ENCODE measurements around the gene ZNHIT6. TPM values are rescaled to one million over a fixed set of nuclear protein-coding genes. Genes with fewer than 3 reads are reported as not detected.

ZNHIT6 gene
- total RNA-seq, 1 donor from 2014 or later, result 19.9 TPM

DNA sequence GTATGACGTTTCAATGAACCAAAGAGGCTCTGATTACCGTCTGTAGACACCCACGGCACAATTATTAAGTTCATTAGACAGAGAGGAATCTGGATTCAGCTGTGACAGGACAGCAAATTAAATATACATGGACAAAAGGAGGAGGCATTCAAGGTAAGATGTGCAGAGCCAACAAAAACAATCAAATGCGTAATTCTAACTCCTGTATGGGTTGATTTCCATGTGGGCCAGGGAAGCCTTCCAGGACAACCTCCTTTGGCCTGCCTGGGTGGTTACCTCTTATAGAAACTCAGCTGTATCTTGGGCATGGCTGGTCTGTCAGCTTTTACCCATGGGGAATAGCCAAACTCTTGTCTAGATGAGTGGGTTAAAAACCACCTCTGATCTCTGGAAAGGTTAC, 83.9 kb downstream of the ZNHIT6 start:
- H3K27ac Mint-ChIP-seq (ENCODE audit: unreplicated experiment), result no peak overlapping the region
- DNase-seq (ENCODE audit: low read depth, low spot score), result no peak
- peaks cover 23% of the 10 kb centered on the region for H3K9me3 Mint-ChIP-seq
- peaks cover 8% of the 10 kb centered on the region for H3K4me1 Mint-ChIP-seq
- TF ChIP-seq, protein P1, sequence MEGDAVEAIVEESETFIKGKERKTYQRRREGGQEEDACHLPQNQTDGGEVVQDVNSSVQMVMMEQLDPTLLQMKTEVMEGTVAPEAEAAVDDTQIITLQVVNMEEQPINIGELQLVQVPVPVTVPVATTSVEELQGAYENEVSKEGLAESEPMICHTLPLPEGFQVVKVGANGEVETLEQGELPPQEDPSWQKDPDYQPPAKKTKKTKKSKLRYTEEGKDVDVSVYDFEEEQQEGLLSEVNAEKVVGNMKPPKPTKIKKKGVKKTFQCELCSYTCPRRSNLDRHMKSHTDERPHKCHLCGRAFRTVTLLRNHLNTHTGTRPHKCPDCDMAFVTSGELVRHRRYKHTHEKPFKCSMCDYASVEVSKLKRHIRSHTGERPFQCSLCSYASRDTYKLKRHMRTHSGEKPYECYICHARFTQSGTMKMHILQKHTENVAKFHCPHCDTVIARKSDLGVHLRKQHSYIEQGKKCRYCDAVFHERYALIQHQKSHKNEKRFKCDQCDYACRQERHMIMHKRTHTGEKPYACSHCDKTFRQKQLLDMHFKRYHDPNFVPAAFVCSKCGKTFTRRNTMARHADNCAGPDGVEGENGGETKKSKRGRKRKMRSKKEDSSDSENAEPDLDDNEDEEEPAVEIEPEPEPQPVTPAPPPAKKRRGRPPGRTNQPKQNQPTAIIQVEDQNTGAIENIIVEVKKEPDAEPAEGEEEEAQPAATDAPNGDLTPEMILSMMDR (conservative IDR thresholded peaks at IDR 0.05), result no peak
- H3K27me3 Mint-ChIP-seq (ENCODE audit: low read depth), result no peaks in the 10 kb centered on the region
- H3K36me3 Mint-ChIP-seq (ENCODE audit: low read depth), result peaks cover 35% of the 10 kb centered on the region
- no peak overlapping the region for H3K4me3 Mint-ChIP-seq

DNA sequence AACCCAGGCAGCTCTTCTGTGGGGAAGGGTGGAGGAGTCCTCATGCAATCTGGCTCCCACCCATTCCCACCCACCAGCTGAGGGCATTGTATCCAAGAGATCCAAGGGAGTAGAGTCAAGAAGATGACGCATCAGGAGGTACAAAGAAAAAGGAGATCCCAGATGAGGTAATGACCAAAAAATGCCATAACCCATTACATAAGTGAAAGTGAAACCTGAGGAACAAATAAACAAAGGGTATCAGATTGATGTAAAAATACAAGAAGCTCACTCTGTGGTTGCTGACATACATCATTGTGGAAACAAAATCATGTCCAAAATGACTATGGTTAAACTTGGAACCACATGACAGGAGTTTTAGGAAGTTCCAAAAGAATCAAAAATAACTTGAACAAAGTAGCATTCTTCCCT, 85.2 kb downstream of the ZNHIT6 start:
- peaks cover 35% of the 10 kb centered on the region for H3K36me3 Mint-ChIP-seq (ENCODE audit: low read depth)
- DNase-seq (ENCODE audit: low read depth, low spot score), result no peak
- TF ChIP-seq, protein P1 (conservative IDR thresholded peaks at IDR 0.05), result no peak
- no peaks in the 10 kb centered on the region for H3K27me3 Mint-ChIP-seq (ENCODE audit: low read depth)
- no peak overlapping the region for H3K4me3 Mint-ChIP-seq
- H3K27ac Mint-ChIP-seq (ENCODE audit: unreplicated experiment), result no peak overlapping the region
- H3K9me3 Mint-ChIP-seq, result peaks cover 23% of the 10 kb centered on the region
- H3K4me1 Mint-ChIP-seq, result no peaks in the 10 kb centered on the region

DNA sequence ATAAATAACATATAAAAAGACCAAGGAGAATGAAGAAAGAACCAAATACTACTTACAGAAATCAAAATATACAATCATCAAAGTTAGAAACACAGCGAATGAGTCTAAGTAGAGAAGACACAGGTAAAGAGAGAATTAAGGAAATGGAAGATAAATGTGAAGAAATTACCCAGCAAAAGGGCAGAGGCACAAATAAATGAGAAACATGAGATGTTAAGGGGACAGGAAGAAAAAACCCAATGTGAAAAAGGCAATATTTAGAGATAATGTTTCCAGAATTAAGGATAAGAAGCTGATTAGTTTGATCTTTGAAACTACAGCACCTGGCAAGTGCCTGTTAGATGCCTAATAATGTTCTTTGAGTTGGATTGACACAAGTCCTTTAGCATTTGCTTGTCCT, 86.8 kb downstream of the ZNHIT6 start:
- H3K4me1 Mint-ChIP-seq, result no peaks in the 10 kb centered on the region
- H3K36me3 Mint-ChIP-seq (ENCODE audit: low read depth), result peaks cover 30% of the 10 kb centered on the region
- no peak for DNase-seq (ENCODE audit: low read depth, low spot score)
- H3K4me3 Mint-ChIP-seq, result no peak overlapping the region
- TF ChIP-seq, protein P1 (conservative IDR thresholded peaks at IDR 0.05), result no peak
- H3K27ac Mint-ChIP-seq (ENCODE audit: unreplicated experiment), result no peak overlapping the region
- peaks cover 17% of the 10 kb centered on the region for H3K9me3 Mint-ChIP-seq
- no peaks in the 10 kb centered on the region for H3K27me3 Mint-ChIP-seq (ENCODE audit: low read depth)

DNA sequence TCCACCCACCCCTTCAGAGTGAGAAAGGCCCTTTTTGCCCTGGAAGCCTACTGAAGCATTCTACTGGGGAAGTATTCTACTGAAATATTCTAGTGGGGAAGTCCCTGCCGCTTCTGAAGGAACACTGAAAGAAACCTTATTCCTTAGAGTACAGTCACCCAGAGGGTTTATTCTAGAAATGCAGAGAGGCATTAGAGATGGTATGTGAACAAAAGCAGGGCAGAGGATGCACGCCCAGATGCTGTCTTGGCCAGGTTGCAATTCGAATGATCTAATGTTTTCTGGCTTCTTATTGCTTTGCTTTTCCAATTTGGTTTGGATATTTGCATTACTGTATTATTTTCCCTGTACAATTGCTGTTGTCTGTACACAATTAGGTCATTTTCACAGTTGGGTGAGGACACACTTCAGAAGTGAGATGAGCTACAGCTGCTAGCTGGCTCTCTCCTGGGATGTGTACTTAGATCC, 90.6 kb downstream of the ZNHIT6 start:
- H3K27ac Mint-ChIP-seq (ENCODE audit: unreplicated experiment), result no peak overlapping the region
- DNase-seq (ENCODE audit: low read depth, low spot score), result no peak
- H3K9me3 Mint-ChIP-seq, result peaks cover 15% of the 10 kb centered on the region
- H3K36me3 Mint-ChIP-seq (ENCODE audit: low read depth), result peaks cover 16% of the 10 kb centered on the region
- H3K4me1 Mint-ChIP-seq, result no peaks in the 10 kb centered on the region
- H3K4me3 Mint-ChIP-seq, result no peak overlapping the region
- TF ChIP-seq, protein P1 (conservative IDR thresholded peaks at IDR 0.05), result no peak
- H3K27me3 Mint-ChIP-seq (ENCODE audit: low read depth), result no peaks in the 10 kb centered on the region

DNA sequence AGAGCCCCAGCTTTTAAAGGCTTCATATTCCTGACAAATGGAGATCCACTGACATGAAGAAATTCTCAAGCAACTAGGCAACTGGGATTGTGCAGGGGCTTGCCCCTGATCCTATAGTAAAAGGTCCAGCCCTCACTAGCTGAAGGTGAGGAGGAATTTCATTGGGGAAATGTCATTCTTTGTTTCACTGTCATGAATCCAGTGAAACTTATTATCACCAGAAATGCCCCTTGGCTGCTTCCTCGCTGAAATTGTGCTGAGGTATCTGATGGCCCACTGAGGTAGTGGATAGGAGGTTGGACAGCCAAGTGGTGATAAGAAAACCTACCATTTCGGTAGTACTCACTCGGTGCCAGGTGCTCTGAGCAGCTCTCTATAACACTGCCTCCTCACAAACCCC, 91.5 kb downstream of the ZNHIT6 start:
- Mint-ChIP-seq H3K4me3 (no peak overlapping the region), H3K27me3 (ENCODE audit: low read depth) (no peaks in the 10 kb centered on the region), H3K36me3 (ENCODE audit: low read depth) (peaks cover 8% of the 10 kb centered on the region), H3K9me3 (peaks cover 9% of the 10 kb centered on the region), H3K27ac (ENCODE audit: unreplicated experiment) (no peak overlapping the region), H3K4me1 (no peaks in the 10 kb centered on the region)
- TF ChIP-seq, protein P1 (conservative IDR thresholded peaks at IDR 0.05), result no peak
- DNase-seq (ENCODE audit: low read depth, low spot score), result no peak

DNA sequence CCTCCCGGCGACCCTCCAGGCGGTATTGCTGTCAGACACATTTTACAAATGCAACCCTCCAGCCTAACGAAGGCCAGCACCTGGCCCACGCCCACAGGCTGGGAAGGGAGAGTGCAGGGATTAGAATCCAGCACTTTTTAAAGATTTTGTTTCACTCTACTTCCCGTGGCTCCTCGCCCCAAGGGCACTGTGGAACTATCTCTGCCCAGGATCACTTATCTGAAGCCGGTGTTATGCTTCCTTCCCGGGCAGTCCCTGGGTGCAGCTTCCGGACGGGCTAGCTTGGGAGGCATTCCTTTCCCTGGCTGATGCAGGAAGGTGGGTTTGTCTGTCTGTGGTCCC, 91.9 kb downstream of the ZNHIT6 start:
- Mint-ChIP-seq H3K27ac (ENCODE audit: unreplicated experiment) (no peak overlapping the region), H3K27me3 (ENCODE audit: low read depth) (no peaks in the 10 kb centered on the region), H3K4me3 (no peak overlapping the region), H3K36me3 (ENCODE audit: low read depth) (peaks cover 6% of the 10 kb centered on the region), H3K9me3 (peaks cover 7% of the 10 kb centered on the region), H3K4me1 (no peaks in the 10 kb centered on the region)
- TF ChIP-seq, protein P1 (conservative IDR thresholded peaks at IDR 0.05), result no peak
- no peak for DNase-seq (ENCODE audit: low read depth, low spot score)

Measured in neural crest cell (in vitro differentiated cells).